ENCODE measurements around the gene EMILIN2. TPM values are rescaled to one million over a fixed set of nuclear protein-coding genes. Genes with fewer than 3 reads are reported as not detected.
"Not testable (repeated sequence)": the region's sequence is repeated elsewhere in the genome, so short reads cannot be mapped to it uniquely, and the experiment has no call there.

Gene EMILIN2
- total and polyA plus RNA-seq, 2 donors, result 15.7 to 17.0 TPM

DNA sequence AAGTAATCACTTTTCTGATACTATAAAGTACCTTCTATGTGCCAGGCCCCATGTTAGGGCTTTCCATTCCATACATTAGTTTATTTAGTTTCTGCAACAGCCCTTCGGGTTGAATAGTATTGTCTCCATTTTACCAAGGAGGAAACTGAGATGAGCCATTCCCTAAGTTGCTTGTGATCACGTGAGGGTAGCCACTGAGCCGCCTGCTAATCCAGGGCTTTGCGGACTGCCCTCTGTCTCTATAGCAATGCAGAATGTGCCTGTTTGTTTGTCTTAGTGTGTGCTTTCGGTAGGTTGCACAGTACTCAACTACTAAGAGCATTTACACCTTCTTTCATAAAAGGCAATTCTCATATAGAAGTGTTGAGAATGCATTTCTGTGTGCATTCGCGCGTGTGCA lies 5.0 kb downstream of the EMILIN2 start:
- no peak for DNase-seq (ENCODE audit: extremely low spot score)
- 94% methylated on average over 8 of the region's 8 CpGs for WGBS
- Histone ChIP-seq H3K4me3 (ENCODE audit: low read depth, low read length) (no peak overlapping the region), H3K4me1 (ENCODE audit: insufficient read depth) (no peaks in the 10 kb centered on the region), H3K36me3 (ENCODE audit: insufficient read depth) (no peaks in the 10 kb centered on the region), H3K27ac (ENCODE audit: low read depth) (no peak overlapping the region)

GRCh38 chr18:2852460-2852859 lies 5.7 kb downstream of the EMILIN2 start:
- not testable (repeated sequence) for H3K4me3 ChIP-seq (ENCODE audit: low read depth, low read length); DNase-seq (ENCODE audit: extremely low spot score); H3K27ac ChIP-seq (ENCODE audit: low read depth); H3K36me3 ChIP-seq (ENCODE audit: insufficient read depth); H3K4me1 ChIP-seq (ENCODE audit: insufficient read depth)
- WGBS, result 96% methylated on average over 12 of the region's 12 CpGs

DNA sequence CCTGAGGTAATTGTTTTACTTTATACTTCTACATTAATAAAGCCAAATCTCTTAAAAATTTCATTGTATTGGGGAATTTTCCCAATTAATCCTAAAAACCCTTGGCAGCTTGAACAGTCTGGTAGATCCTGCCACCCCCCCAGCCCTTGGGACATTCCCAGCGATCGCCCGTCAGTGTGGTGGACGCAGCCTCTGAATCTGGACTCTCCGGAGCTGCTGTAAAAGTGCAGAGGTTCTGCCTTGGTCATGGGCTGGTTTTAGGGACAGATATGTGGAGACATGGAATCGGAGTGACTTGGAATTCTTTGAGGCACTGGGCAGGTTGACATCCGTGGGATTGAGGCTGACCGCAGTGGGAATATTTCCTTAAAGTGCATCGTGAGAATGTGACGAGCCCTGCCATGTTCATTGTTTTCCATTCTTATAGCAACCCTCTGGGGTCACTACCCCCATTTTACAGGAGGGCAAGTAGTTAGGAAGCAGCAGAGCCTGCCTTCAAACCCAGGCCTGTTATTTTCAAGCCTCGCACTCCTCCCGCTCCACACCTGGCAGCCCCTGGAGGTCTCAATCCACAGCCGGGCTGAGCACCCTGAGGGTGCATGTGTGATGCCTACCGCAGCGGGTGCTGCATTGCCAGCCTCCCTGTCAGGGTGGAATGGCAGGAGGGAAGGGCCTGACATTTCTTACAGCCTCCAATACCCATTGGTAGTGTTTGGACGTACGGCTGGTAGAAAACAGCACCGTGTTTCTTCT lies 6.5 kb downstream of the EMILIN2 start:
- no peak overlapping the region for H3K27ac ChIP-seq (ENCODE audit: low read depth)
- no peak for DNase-seq (ENCODE audit: extremely low spot score)
- no peaks in the 10 kb centered on the region for H3K36me3 ChIP-seq (ENCODE audit: insufficient read depth)
- 85% methylated on average over 18 of the region's 18 CpGs for WGBS
- no peak overlapping the region for H3K4me3 ChIP-seq (ENCODE audit: low read depth, low read length)
- H3K4me1 ChIP-seq (ENCODE audit: insufficient read depth), result no peaks in the 10 kb centered on the region

- no peak for DNase-seq (ENCODE audit: extremely low spot score)
- no peak overlapping the region for H3K4me3 ChIP-seq (ENCODE audit: low read depth, low read length)
- WGBS, result 69% methylated on average over 7 of the region's 7 CpGs
- no peaks in the 10 kb centered on the region for H3K36me3 ChIP-seq (ENCODE audit: insufficient read depth)
- no peak overlapping the region for H3K27ac ChIP-seq (ENCODE audit: low read depth)
- H3K4me1 ChIP-seq (ENCODE audit: insufficient read depth), result no peaks in the 10 kb centered on the region
Observed at GRCh38 chr18:2853926-2854664, 7.3 kb downstream of the EMILIN2 start.

DNA sequence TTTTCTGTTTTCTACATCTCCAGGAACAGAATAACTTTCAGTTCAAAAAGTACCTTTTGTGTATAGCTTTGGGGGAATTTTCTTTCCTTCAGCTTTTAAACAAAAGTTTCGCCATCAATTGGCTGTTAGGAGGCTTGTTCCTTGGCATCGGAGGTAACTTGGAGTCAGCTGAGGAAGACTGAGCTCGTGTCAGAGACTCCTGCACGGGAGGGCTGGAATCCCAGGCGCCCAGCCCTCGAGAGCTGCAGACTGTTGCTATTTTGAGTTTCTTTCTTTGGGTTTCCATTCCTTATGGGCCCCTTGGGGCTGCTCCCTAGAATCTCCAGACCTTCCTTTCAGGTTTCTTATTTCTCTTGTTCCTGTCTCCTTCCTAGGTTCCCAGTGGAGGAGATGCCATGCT lies 8.1 kb downstream of the EMILIN2 start:
- no peak overlapping the region for H3K27ac ChIP-seq (ENCODE audit: low read depth)
- H3K4me1 ChIP-seq (ENCODE audit: insufficient read depth), result no peaks in the 10 kb centered on the region
- H3K4me3 ChIP-seq (ENCODE audit: low read depth, low read length), result no peak overlapping the region
- 56% methylated on average over 6 of the region's 6 CpGs for WGBS
- no peak for DNase-seq (ENCODE audit: extremely low spot score)
- H3K36me3 ChIP-seq (ENCODE audit: insufficient read depth), result no peaks in the 10 kb centered on the region

GRCh38 chr18:2855560-2856350 lies 8.9 kb downstream of the EMILIN2 start:
- Histone ChIP-seq H3K27ac (ENCODE audit: low read depth) (no peak overlapping the region), H3K36me3 (ENCODE audit: insufficient read depth) (no peaks in the 10 kb centered on the region), H3K4me1 (ENCODE audit: insufficient read depth) (no peaks in the 10 kb centered on the region), H3K4me3 (ENCODE audit: low read depth, low read length) (no peak overlapping the region)
- DNase-seq (ENCODE audit: extremely low spot score), result no peak
- WGBS, result 84% methylated on average over 22 of the region's 22 CpGs

DNA sequence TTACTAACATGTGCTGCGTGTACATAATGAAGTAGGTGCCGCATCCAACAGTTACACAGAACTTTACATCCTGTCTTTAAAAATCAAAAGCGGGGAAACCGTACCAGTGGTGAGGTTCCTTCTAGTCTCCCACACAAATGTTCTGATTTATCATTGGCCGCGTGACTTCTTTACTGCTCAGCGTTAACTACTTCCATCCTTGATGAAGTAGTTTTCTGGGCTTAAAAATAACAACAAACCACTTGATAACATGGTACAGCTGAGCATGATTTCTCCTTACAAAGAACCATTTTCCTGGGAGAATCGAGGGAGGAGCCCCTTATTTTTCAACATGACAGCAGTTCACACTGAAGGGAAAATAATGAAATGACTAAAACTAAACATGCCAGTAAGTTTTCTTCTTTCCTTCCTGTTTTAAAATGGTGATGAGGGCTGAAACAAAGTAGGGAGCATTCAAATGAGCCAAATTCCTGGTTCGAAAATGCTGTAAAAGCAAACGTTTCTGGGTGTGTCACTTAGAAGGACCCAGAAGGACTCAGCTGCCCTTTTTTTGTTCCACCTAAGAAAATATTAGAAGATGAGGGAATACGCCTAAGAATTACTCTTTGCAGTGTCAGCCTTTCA lies 9.9 kb downstream of the EMILIN2 start:
- Histone ChIP-seq H3K27ac (ENCODE audit: low read depth) (no peak overlapping the region), H3K4me1 (ENCODE audit: insufficient read depth) (no peaks in the 10 kb centered on the region), H3K36me3 (ENCODE audit: insufficient read depth) (no peaks in the 10 kb centered on the region), H3K4me3 (ENCODE audit: low read depth, low read length) (no peak overlapping the region)
- WGBS, result 64% methylated on average over 11 of the region's 11 CpGs
- DNase-seq (ENCODE audit: extremely low spot score), result no peak

GRCh38 chr18:2857491-2858131 lies 10.8 kb downstream of the EMILIN2 start:
- no peak overlapping the region for H3K27ac ChIP-seq (ENCODE audit: low read depth)
- no peaks in the 10 kb centered on the region for H3K4me1 ChIP-seq (ENCODE audit: insufficient read depth)
- WGBS, result 41% methylated on average over 18 of the region's 18 CpGs
- H3K4me3 ChIP-seq (ENCODE audit: low read depth, low read length), result no peak overlapping the region
- H3K36me3 ChIP-seq (ENCODE audit: insufficient read depth), result no peaks in the 10 kb centered on the region
- DNase-seq (ENCODE audit: extremely low spot score), result no peak

DNA sequence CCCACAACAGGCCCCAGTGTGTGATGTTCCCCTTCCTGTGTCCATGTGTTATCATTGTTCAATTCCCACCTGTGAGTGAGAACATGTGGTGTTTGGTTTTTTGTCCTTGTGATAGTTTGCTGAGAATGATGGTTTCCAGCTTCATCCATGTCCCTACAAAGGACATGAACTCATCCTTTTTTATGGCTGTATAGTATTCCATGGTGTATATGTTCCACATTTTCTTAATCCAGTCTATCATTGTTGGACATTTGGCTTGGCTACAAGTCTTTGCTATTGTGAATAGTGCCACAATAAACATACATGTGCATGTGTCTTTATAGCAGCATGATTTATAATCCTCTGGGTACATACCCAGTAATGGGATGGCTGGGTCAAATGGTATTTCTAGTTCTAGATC lies 13.6 kb downstream of the EMILIN2 start:
- H3K36me3 ChIP-seq (ENCODE audit: insufficient read depth); H3K4me1 ChIP-seq (ENCODE audit: insufficient read depth); H3K27ac ChIP-seq (ENCODE audit: low read depth); DNase-seq (ENCODE audit: extremely low spot score); H3K4me3 ChIP-seq (ENCODE audit: low read depth, low read length): not testable (repeated sequence)

- H3K27ac ChIP-seq (ENCODE audit: low read depth); H3K4me3 ChIP-seq (ENCODE audit: low read depth, low read length); H3K4me1 ChIP-seq (ENCODE audit: insufficient read depth); DNase-seq (ENCODE audit: extremely low spot score); H3K36me3 ChIP-seq (ENCODE audit: insufficient read depth): not testable (repeated sequence)
- 87% methylated on average over 1 of the region's 1 CpG for WGBS
Observed at GRCh38 chr18:2863997-2864396, 17.2 kb downstream of the EMILIN2 start.

GRCh38 chr18:2866465-2866864 lies 19.7 kb downstream of the EMILIN2 start:
- DNase-seq (ENCODE audit: extremely low spot score); H3K27ac ChIP-seq (ENCODE audit: low read depth); H3K36me3 ChIP-seq (ENCODE audit: insufficient read depth); H3K4me3 ChIP-seq (ENCODE audit: low read depth, low read length); H3K4me1 ChIP-seq (ENCODE audit: insufficient read depth): not testable (repeated sequence)
- 56% methylated on average over 2 of the region's 2 CpGs for WGBS

DNA sequence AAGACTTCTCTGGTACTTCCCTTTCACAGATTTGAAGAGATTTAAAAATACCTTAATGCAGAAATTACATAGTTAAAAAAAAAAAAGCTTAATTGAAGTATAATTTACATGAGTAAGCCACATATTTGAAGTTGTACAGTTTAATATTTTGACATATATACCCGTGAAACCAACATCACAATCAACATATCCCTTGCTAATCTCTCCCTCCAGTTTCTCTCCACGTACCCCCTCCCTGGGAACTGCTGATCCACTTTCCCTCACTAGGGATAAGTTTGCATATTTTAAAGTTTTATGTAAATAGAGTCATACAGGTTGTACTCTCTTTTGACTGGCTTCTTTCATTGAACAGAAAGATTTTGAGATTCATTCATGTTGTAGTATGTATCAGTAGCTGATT lies 22.4 kb downstream of the EMILIN2 start:
- Histone ChIP-seq H3K4me1 (ENCODE audit: insufficient read depth) (no peaks in the 10 kb centered on the region), H3K36me3 (ENCODE audit: insufficient read depth) (no peaks in the 10 kb centered on the region), H3K27ac (ENCODE audit: low read depth) (no peak overlapping the region), H3K4me3 (ENCODE audit: low read depth, low read length) (no peak overlapping the region)
- DNase-seq (ENCODE audit: extremely low spot score), result no peak
- WGBS, result 79% methylated on average over 2 of the region's 2 CpGs

DNA sequence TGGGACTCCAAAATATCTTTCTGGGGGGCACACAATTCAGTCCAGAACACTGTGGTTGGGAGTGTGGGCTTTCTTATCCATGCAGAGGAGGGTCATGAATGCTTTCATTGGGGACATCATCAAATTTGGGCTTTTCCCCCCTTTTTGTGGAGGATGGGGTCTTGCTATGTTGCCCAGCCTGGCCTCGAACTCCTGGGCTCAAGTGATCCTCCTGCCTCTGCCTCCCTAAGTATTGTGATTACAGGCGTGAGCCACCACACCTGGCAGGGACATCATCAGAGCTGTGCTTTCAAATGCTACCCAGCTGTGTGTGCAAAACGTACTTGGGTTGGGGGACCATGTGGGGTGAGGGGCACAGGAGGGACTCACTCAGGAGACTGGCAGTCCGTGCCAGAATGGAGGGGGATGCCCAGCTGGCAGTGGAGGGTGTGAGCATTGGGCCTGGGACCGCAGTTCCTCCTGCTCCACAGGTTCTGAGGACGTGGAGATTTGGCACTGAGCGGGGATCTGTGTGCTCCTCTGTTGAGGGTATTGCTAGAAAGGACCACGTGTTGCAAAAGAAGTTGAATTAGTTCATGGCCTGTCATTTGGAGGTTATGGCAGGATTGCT lies 24.4 kb downstream of the EMILIN2 start:
- H3K4me1 ChIP-seq (ENCODE audit: insufficient read depth), result no peaks in the 10 kb centered on the region
- WGBS, result 82% methylated on average over 8 of the region's 8 CpGs
- no peak overlapping the region for H3K27ac ChIP-seq (ENCODE audit: low read depth)
- no peak for DNase-seq (ENCODE audit: extremely low spot score)
- H3K36me3 ChIP-seq (ENCODE audit: insufficient read depth), result no peaks in the 10 kb centered on the region
- H3K4me3 ChIP-seq (ENCODE audit: low read depth, low read length), result no peak overlapping the region

Measured in urinary bladder (tissue), 4 donors.